ENCODE data around the gene TP73. TPM values are rescaled to one million over a fixed set of nuclear protein-coding genes. Genes with fewer than 3 reads are reported as not detected.

Gene TP73
- total and polyA plus RNA-seq, 4 donors = 0.30 to 3.0 (median 1.2) TPM

GRCh38 chr1:3773572-3774275, 121.4 kb downstream of the TP73 start:
- H3K36me3 ChIP-seq (ENCODE audit: control insufficient read depth, insufficient read depth, low read length) = peaks cover 41% of the 10 kb centered on the region
- DNase-seq (ENCODE audit: low read depth in 4 of 6, low spot score in 6 of 6) = no peak
- no peaks in the 10 kb centered on the region for H3K9me3 ChIP-seq (ENCODE audit: control insufficient read depth, insufficient read depth, low read length)
- H3K4me3 ChIP-seq (ENCODE audit: low read depth, low read length) = no peak overlapping the region
- H3K27ac ChIP-seq (ENCODE audit: low read depth, low read length) = no peak overlapping the region
- 72% methylated on average over 14 of the region's 16 CpGs for WGBS (ENCODE audit: insufficient coverage)
- H3K4me1 ChIP-seq (ENCODE audit: control insufficient read depth, insufficient read depth, low read length) = peaks cover 50% of the 10 kb centered on the region
- no peaks in the 10 kb centered on the region for H3K27me3 ChIP-seq (ENCODE audit: control insufficient read depth, insufficient read depth, low read length)

GRCh38 chr1:3774276-3774945, 122.1 kb downstream of the TP73 start:
- no peak for DNase-seq (ENCODE audit: low read depth in 4 of 6, low spot score in 6 of 6)
- Histone ChIP-seq H3K36me3 (ENCODE audit: control insufficient read depth, insufficient read depth, low read length) (peaks cover 47% of the 10 kb centered on the region), H3K9me3 (ENCODE audit: control insufficient read depth, insufficient read depth, low read length) (no peaks in the 10 kb centered on the region), H3K4me1 (ENCODE audit: control insufficient read depth, insufficient read depth, low read length) (peaks cover 50% of the 10 kb centered on the region), H3K27ac (ENCODE audit: low read depth, low read length) (no peak overlapping the region), H3K27me3 (ENCODE audit: control insufficient read depth, insufficient read depth, low read length) (no peaks in the 10 kb centered on the region), H3K4me3 (ENCODE audit: low read depth, low read length) (no peak overlapping the region)
- WGBS (ENCODE audit: insufficient coverage) = 57% methylated on average over 11 of the region's 19 CpGs

- 49% methylated on average over 16 of the region's 17 CpGs for WGBS (ENCODE audit: insufficient coverage)
- Histone ChIP-seq H3K4me3 (ENCODE audit: low read depth, low read length) (no peak overlapping the region), H3K27ac (ENCODE audit: low read depth, low read length) (no peak overlapping the region), H3K27me3 (ENCODE audit: control insufficient read depth, insufficient read depth, low read length) (no peaks in the 10 kb centered on the region), H3K9me3 (ENCODE audit: control insufficient read depth, insufficient read depth, low read length) (no peaks in the 10 kb centered on the region), H3K36me3 (ENCODE audit: control insufficient read depth, insufficient read depth, low read length) (peaks cover 54% of the 10 kb centered on the region), H3K4me1 (ENCODE audit: control insufficient read depth, insufficient read depth, low read length) (peaks cover 50% of the 10 kb centered on the region)
- DNase-seq (ENCODE audit: low read depth in 4 of 6, low spot score in 6 of 6) = no peak
These were observed 122.7 kb downstream of the TP73 start for GRCh38 chr1:3774946-3775489.

- no peak overlapping the region for H3K27ac ChIP-seq (ENCODE audit: low read depth, low read length)
These were observed 123.3 kb downstream of the TP73 start for GRCh38 chr1:3775490-3776230.

GRCh38 chr1:3776231-3776961, 124.1 kb downstream of the TP73 start:
- Histone ChIP-seq H3K27ac (ENCODE audit: low read depth, low read length) (no peak overlapping the region), H3K9me3 (ENCODE audit: control insufficient read depth, insufficient read depth, low read length) (no peaks in the 10 kb centered on the region), H3K27me3 (ENCODE audit: control insufficient read depth, insufficient read depth, low read length) (no peaks in the 10 kb centered on the region), H3K4me3 (ENCODE audit: low read depth, low read length) (no peak overlapping the region), H3K36me3 (ENCODE audit: control insufficient read depth, insufficient read depth, low read length) (peaks cover 67% of the 10 kb centered on the region), H3K4me1 (ENCODE audit: control insufficient read depth, insufficient read depth, low read length) (peaks cover 41% of the 10 kb centered on the region)
- 87% methylated on average over 17 of the region's 21 CpGs for WGBS (ENCODE audit: insufficient coverage)
- no peak for DNase-seq (ENCODE audit: low read depth in 4 of 6, low spot score in 6 of 6)

More at GRCh38 chr1:3775490-3776230, 123.3 kb downstream of the TP73 start:
- H3K4me3 ChIP-seq (ENCODE audit: low read depth, low read length) = no peak overlapping the region
- peaks cover 47% of the 10 kb centered on the region for H3K4me1 ChIP-seq (ENCODE audit: control insufficient read depth, insufficient read depth, low read length)
- peaks cover 60% of the 10 kb centered on the region for H3K36me3 ChIP-seq (ENCODE audit: control insufficient read depth, insufficient read depth, low read length)
- H3K9me3 ChIP-seq (ENCODE audit: control insufficient read depth, insufficient read depth, low read length) = no peaks in the 10 kb centered on the region
- no peaks in the 10 kb centered on the region for H3K27me3 ChIP-seq (ENCODE audit: control insufficient read depth, insufficient read depth, low read length)
- 35% methylated on average over 27 of the region's 27 CpGs for WGBS (ENCODE audit: insufficient coverage)
- DNase-seq (ENCODE audit: low read depth in 4 of 6, low spot score in 6 of 6) = peak in 2 of 6 donors; percentile 40 to 67

- Histone ChIP-seq H3K4me3 (ENCODE audit: low read depth, low read length) (no peak overlapping the region), H3K4me1 (ENCODE audit: control insufficient read depth, insufficient read depth, low read length) (peaks cover 34% of the 10 kb centered on the region), H3K36me3 (ENCODE audit: control insufficient read depth, insufficient read depth, low read length) (peaks cover 74% of the 10 kb centered on the region), H3K27ac (ENCODE audit: low read depth, low read length) (no peak overlapping the region), H3K27me3 (ENCODE audit: control insufficient read depth, insufficient read depth, low read length) (no peaks in the 10 kb centered on the region), H3K9me3 (ENCODE audit: control insufficient read depth, insufficient read depth, low read length) (no peaks in the 10 kb centered on the region)
- 80% methylated on average over 8 of the region's 10 CpGs for WGBS (ENCODE audit: insufficient coverage)
- no peak for DNase-seq (ENCODE audit: low read depth in 4 of 6, low spot score in 6 of 6)
These were observed 124.8 kb downstream of the TP73 start for GRCh38 chr1:3777078-3777547.

GRCh38 chr1:3777647-3778589, 125.6 kb downstream of the TP73 start:
- no peak overlapping the region for H3K4me3 ChIP-seq (ENCODE audit: low read depth, low read length)
- H3K9me3 ChIP-seq (ENCODE audit: control insufficient read depth, insufficient read depth, low read length) = no peaks in the 10 kb centered on the region
- no peak for DNase-seq (ENCODE audit: low read depth in 4 of 6, low spot score in 6 of 6)
- H3K36me3 ChIP-seq (ENCODE audit: control insufficient read depth, insufficient read depth, low read length) = peaks cover 81% of the 10 kb centered on the region
- no peaks in the 10 kb centered on the region for H3K27me3 ChIP-seq (ENCODE audit: control insufficient read depth, insufficient read depth, low read length)
- H3K4me1 ChIP-seq (ENCODE audit: control insufficient read depth, insufficient read depth, low read length) = peaks cover 32% of the 10 kb centered on the region
- WGBS (ENCODE audit: insufficient coverage) = 89% methylated on average over 14 of the region's 20 CpGs
- H3K27ac ChIP-seq (ENCODE audit: low read depth, low read length) = no peak overlapping the region

GRCh38 chr1:3778590-3779264, 126.4 kb downstream of the TP73 start:
- Histone ChIP-seq H3K27ac (ENCODE audit: low read depth, low read length) (no peak overlapping the region), H3K9me3 (ENCODE audit: control insufficient read depth, insufficient read depth, low read length) (no peaks in the 10 kb centered on the region), H3K4me1 (ENCODE audit: control insufficient read depth, insufficient read depth, low read length) (peaks cover 23% of the 10 kb centered on the region), H3K36me3 (ENCODE audit: control insufficient read depth, insufficient read depth, low read length) (peaks cover 86% of the 10 kb centered on the region), H3K27me3 (ENCODE audit: control insufficient read depth, insufficient read depth, low read length) (no peaks in the 10 kb centered on the region), H3K4me3 (ENCODE audit: low read depth, low read length) (no peak overlapping the region)
- 78% methylated on average over 14 of the region's 14 CpGs for WGBS (ENCODE audit: insufficient coverage)
- no peak for DNase-seq (ENCODE audit: low read depth in 4 of 6, low spot score in 6 of 6)

All from spinal cord (tissue), 10 donors.